Right lobe of liver (tissue), 6 donors: ENCODE results near the gene MICOS13. TPM values are rescaled to one million over a fixed set of nuclear protein-coding genes. Genes with fewer than 3 reads are reported as not detected.

Experiments
- ATAC-seq, 4 donors: fragments of 200-7000 bp; cut with Tn5 transposase; one replicate each; pipeline ENCODE4 v1.9.1; 2020; ENCODE audit warnings: mild to moderate bottlenecking in 4 of 4, moderate library complexity in 4 of 4
- DNase-seq, 3 donors: peaks; one replicate each; pipeline ENCODE4 v3.0.0-alpha.2; 2020
- H3K27ac ChIP-seq, 3 donors: fragments of 200-600 bp; one replicate each; pipeline ENCODE4 v1.8.0; 2022
- H3K27me3 ChIP-seq, 2 donors: fragments of 200-600 bp; one replicate each; pipeline ENCODE4 v1.8.0; 2022
- H3K36me3 ChIP-seq, 4 donors: fragments of 200-600 bp; sonication (generic) in 1 of 4; one replicate each; pipeline versions ENCODE4 v1.5.1 to v1.8.0; 2017 to 2022; ENCODE audit warnings: control low read depth in 1 of 4
- H3K4me1 ChIP-seq, 4 donors: fragments of 200-600 bp; sonication (generic) in 1 of 4; one replicate each; pipeline versions ENCODE4 v1.5.1 to v1.8.0; 2017 to 2022; ENCODE audit warnings: control low read depth in 1 of 4
- H3K4me3 ChIP-seq, 3 donors: fragments of 200-600 bp; one replicate each; pipeline ENCODE4 v1.8.0; 2022
- H3K9me3 ChIP-seq, 4 donors: fragments of 200-600 bp; sonication (generic) in 1 of 4; one replicate each; pipeline versions ENCODE4 v1.5.1 to v1.8.0; 2017 to 2022; ENCODE audit warnings: control low read depth in 1 of 4
- CTCF ChIP-seq, 4 donors: fragments of 200-600 bp in 3 of 4; fragments of 450-650 bp in 1 of 4; IDR thresholded peaks; one replicate each; pipeline versions ENCODE4 v1.5.1 to v1.8.0; 2016 to 2022; ENCODE audit warnings: antibody characterized with exemption in 4 of 4, mild to moderate bottlenecking in 2 of 4
- POLR2A ChIP-seq: fragments of 450-650 bp; IDR thresholded peaks from one replicate; pipeline ENCODE4 v1.6.1; 2017; ENCODE audit warnings: antibody characterized with exemption, mild to moderate bottlenecking
- WGBS: methylation state at CpG from one replicate; pipeline ENCODE4 v1.1.6; 2018; ENCODE audit warnings: low coverage, low lambda C conversion rate; ENCODE audit not compliant: insufficient coverage; ENCODE audit errors: missing lambda C conversion rate; 5-methylcytosine and 5-hydroxymethylcytosine counted together
- intact Hi-C, 2 donors: fragments of 100-400 bp; cut with DNase I; formaldehyde crosslinking; loops; one replicate each; pipeline versions ENCODE4 v1.11.2 to v1.14.1; 2022
- total RNA-seq, 6 experiments: library from RNA; depleted of rRNA in 2 of 6; stranded (reverse); fragments of >200 nt in 2 of 6; fragmentation: NEBNext Ultra II Directional in 3 of 6; extraction: Animal tissue kit (Norgen Biotek cat#: 25700) in 3 of 6; gene quantifications; one replicate each; pipeline versions ENCODE4 v1.1.0 to v1.2.4, GENCODE V29; 2016 to 2023
- donor health status: DM: no; HTN: yes; CAD: no.
- donor health status: DM: no; HTN: no; CAD: no.
- donor health status: DM: no; HTN: no; CAD: no.
- donor health status: DM: no; HTN: yes; CAD: no.
- donor health status: DM: no; HTN: yes; CAD: no.

Gene MICOS13
- total RNA-seq, 6 experiments from 2014 or later: 24.2 to 54.3 (median 33.7) TPM

GRCh38 chr19:5674714-5675113 lies 5.6 kb downstream of the MICOS13 start:
- ATAC-seq (no peak), DNase-seq (no peak)
- peaks cover 0 to 5% (median 0%) of the 10 kb centered on the region in 4 donors for H3K4me1 ChIP-seq
- intact Hi-C loops: loop anchor here (5.0 to 10.0 kb wide), 2 partner anchors 47 to 60 kb away; no protein-coding TSS in a partner anchor
- WGBS: 100% methylated on average over 3 of the region's 5 CpGs
- no peak overlapping the region for H3K27ac ChIP-seq
- H3K9me3 ChIP-seq: no peaks in the 10 kb centered on the region
- TF ChIP-seq CTCF (IDR thresholded peaks at IDR 0.05) (no peak), POLR2A (no peak)
- H3K36me3 ChIP-seq: peaks cover 0 to 6% (median 0%) of the 10 kb centered on the region in 4 donors
- H3K4me3 ChIP-seq: no peak overlapping the region
- no peaks in the 10 kb centered on the region for H3K27me3 ChIP-seq

- DNase-seq (no peak), ATAC-seq (no peak)
- no peaks in the 10 kb centered on the region for H3K9me3 ChIP-seq
- no peak overlapping the region for H3K4me3 ChIP-seq
- intact Hi-C loops: loop anchor here (5.0 to 10.0 kb wide), 2 partner anchors 46 to 59 kb away; no protein-coding TSS in a partner anchor
- TF ChIP-seq POLR2A (no peak), CTCF (IDR thresholded peaks at IDR 0.05) (no peak)
- 100% methylated on average over 1 of the region's 1 CpG for WGBS
- no peak overlapping the region for H3K27ac ChIP-seq
- no peaks in the 10 kb centered on the region for H3K4me1 ChIP-seq
- no peaks in the 10 kb centered on the region for H3K27me3 ChIP-seq
- H3K36me3 ChIP-seq: peaks cover 0 to 15% (median 3%) of the 10 kb centered on the region in 4 donors
Measured at GRCh38 chr19:5673752-5674151, 6.6 kb downstream of the MICOS13 start.

- DNase-seq (no peak), ATAC-seq (no peak)
- no peaks in the 10 kb centered on the region for H3K9me3 ChIP-seq
- H3K36me3 ChIP-seq: peaks cover 0 to 22% (median 8%) of the 10 kb centered on the region in 4 donors
- intact Hi-C loops: loop anchor here (5.0 to 10.0 kb wide), 2 partner anchors 46 to 58 kb away; no protein-coding TSS in a partner anchor
- no peak overlapping the region for H3K4me3 ChIP-seq
- 100% methylated on average over 1 of the region's 13 CpGs for WGBS
- TF ChIP-seq POLR2A (no peak), CTCF (IDR thresholded peaks at IDR 0.05) (no peak)
- no peak overlapping the region for H3K27ac ChIP-seq
- H3K4me1 ChIP-seq: no peaks in the 10 kb centered on the region
- H3K27me3 ChIP-seq: no peaks in the 10 kb centered on the region
Measured at GRCh38 chr19:5672708-5673459, 7.4 kb downstream of the MICOS13 start.

- 71% methylated on average over 4 of the region's 7 CpGs for WGBS
- intact Hi-C loops: loop anchor here (5.0 to 10.0 kb wide), 2 partner anchors 44 to 57 kb away; no protein-coding TSS in a partner anchor
Measured at GRCh38 chr19:5671600-5671999, 8.7 kb downstream of the MICOS13 start.

More at GRCh38 chr19:5671600-5671999, 8.7 kb downstream of the MICOS13 start:
- Histone ChIP-seq H3K27ac (no peak overlapping the region), H3K4me1 (peaks cover 0 to 1% (median 0%) of the 10 kb centered on the region in 4 donors), H3K36me3 (peaks cover 7 to 35% (median 20%) of the 10 kb centered on the region in 4 donors), H3K4me3 (no peak overlapping the region), H3K27me3 (no peaks in the 10 kb centered on the region), H3K9me3 (no peaks in the 10 kb centered on the region)
- DNase-seq: no peak
- no peak for ATAC-seq
- no peak for TF ChIP-seq POLR2A
- TF ChIP-seq CTCF (IDR thresholded peaks at IDR 0.05): no peak
